NCI-H2171 (cell line): ENCODE measurements around the gene C20orf202.
"Not testable (repeated sequence)": the region's sequence is repeated elsewhere in the genome, so short reads cannot be mapped to it uniquely, and the experiment has no call there.

Experiments
- DNase-seq: peaks from one replicate; lab custom pipeline; 2025; lab: John Stamatoyannopoulos, UW

Gene C20orf202

GRCh38 chr20:1209447-1210387 is 6.5 kb downstream of the C20orf202 start:
- DNase-seq: no peak

- no peak for DNase-seq
Measured at GRCh38 chr20:1210501-1210900, 7.2 kb downstream of the C20orf202 start.

GRCh38 chr20:1212023-1212422 is 8.8 kb downstream of the C20orf202 start:
- DNase-seq: no peak

GRCh38 chr20:1212607-1213396 is 9.5 kb downstream of the C20orf202 start:
- peak; percentile 76 for DNase-seq

GRCh38 chr20:1214838-1215261 is 11.6 kb downstream of the C20orf202 start:
- no peak for DNase-seq

- DNase-seq: no peak
Measured at GRCh38 chr20:1215386-1216170, 12.3 kb downstream of the C20orf202 start.

GRCh38 chr20:1216527-1217427 is 13.5 kb downstream of the C20orf202 start:
- not testable (repeated sequence) for DNase-seq

- DNase-seq: not testable (repeated sequence)
Measured at GRCh38 chr20:1222750-1223149, 19.5 kb downstream of the C20orf202 start.

- no peak for DNase-seq
Measured at GRCh38 chr20:1224205-1224890, 21.1 kb downstream of the C20orf202 start.

- DNase-seq: no peak
Measured at GRCh38 chr20:1225263-1225782, 22.1 kb downstream of the C20orf202 start.

GRCh38 chr20:1225783-1226654 is 22.8 kb downstream of the C20orf202 start, which contains the start of gene RAD21L1:
RAD21L1 (plus strand) TSS chr20:1226044; CDS start chr20:1228454, 2,410 bp downstream.
- peak; percentile 84 for DNase-seq

- no peak for DNase-seq
Measured at GRCh38 chr20:1229541-1229940, 26.3 kb downstream of the C20orf202 start.

- no peak for DNase-seq
Measured at GRCh38 chr20:1232286-1233111, 29.2 kb downstream of the C20orf202 start.

GRCh38 chr20:1240549-1240948 is 37.3 kb downstream of the C20orf202 start:
- no peak for DNase-seq

- no peak for DNase-seq
Measured at GRCh38 chr20:1241456-1241855, 38.2 kb downstream of the C20orf202 start.

GRCh38 chr20:1242099-1242498 is 38.8 kb downstream of the C20orf202 start:
- DNase-seq: no peak

- DNase-seq: no peak
Measured at GRCh38 chr20:1242530-1242929, 39.3 kb downstream of the C20orf202 start.

- no peak for DNase-seq
Measured at GRCh38 chr20:1245578-1245977, 42.3 kb downstream of the C20orf202 start.
